OCI-LY1 (cell line): Measurements from ENCODE around the gene TIMP2.

Source experiments
- EZH2 ChIP-seq: fragments of 200-600 bp; sonication (generic), shearing (Covaris generic); IDR thresholded peaks from 2 replicates; pipeline ENCODE4 v1.8.0; 2017; ENCODE audit warnings: borderline replicate concordance, mixed run types, mild to moderate bottlenecking, antibody characterized with exemption, low read length, moderate library complexity, mixed read lengths
- TF ChIP-seq, protein P1 (sequence below): fragments of 200-600 bp; sonication (generic), shearing (Covaris generic); IDR thresholded peaks from 2 replicates; pipeline ENCODE4 v1.5.1; 2017; ENCODE audit warnings: mild to moderate bottlenecking, antibody characterized with exemption, low read length, moderate library complexity, mixed read lengths

DNA sequence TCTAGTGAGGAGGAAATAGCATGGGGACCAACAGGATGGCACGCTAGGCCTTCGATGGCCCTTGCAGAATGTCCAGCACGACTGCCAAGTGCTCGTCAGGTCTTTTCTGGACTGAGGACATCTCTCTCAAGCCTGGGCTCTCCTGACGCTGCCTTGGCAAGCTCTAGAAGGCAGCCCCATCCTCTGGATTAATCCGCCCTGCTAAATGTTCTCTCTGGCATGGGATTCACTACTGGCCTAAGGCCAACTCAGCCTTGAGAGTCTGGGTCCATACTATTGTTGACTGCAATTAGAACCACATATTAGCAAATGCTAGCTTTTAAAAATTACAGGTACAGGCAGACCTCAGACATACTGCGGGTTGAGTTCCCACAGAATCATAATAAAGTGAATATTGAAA lies 19.6 kb downstream of the TIMP2 start:
- no peak for TF ChIP-seq EZH2
- TF ChIP-seq, protein P1, sequence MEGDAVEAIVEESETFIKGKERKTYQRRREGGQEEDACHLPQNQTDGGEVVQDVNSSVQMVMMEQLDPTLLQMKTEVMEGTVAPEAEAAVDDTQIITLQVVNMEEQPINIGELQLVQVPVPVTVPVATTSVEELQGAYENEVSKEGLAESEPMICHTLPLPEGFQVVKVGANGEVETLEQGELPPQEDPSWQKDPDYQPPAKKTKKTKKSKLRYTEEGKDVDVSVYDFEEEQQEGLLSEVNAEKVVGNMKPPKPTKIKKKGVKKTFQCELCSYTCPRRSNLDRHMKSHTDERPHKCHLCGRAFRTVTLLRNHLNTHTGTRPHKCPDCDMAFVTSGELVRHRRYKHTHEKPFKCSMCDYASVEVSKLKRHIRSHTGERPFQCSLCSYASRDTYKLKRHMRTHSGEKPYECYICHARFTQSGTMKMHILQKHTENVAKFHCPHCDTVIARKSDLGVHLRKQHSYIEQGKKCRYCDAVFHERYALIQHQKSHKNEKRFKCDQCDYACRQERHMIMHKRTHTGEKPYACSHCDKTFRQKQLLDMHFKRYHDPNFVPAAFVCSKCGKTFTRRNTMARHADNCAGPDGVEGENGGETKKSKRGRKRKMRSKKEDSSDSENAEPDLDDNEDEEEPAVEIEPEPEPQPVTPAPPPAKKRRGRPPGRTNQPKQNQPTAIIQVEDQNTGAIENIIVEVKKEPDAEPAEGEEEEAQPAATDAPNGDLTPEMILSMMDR = no peak
